ENCODE data around the gene DPF3. TPM values are rescaled to one million over a fixed set of nuclear protein-coding genes. Genes with fewer than 3 reads are reported as not detected.

DPF3 gene
- total RNA-seq, 4 donors from 2014 or later: 0.19 to 3.8 (median 0.58) TPM

DNA sequence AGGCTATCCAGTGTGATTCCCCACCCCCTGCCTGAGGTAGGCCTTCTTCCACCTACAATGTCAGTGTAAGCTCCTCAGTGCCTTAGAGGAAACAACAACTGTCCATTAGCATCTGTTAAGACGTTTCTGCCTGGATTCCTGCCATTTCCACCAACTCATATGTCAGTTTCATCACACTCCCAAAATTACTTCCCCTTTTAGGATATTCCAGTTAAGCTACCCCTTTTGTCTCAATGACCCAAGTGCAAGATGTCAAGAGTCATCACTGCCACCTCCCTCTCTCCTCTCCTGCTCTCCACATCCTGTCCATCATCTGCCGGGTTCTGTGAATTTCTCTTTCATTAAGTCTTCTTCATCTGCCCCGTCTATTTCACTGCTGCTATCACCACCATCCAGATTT is 189.4 kb downstream of the DPF3 start:
- TF ChIP-seq, protein P1, sequence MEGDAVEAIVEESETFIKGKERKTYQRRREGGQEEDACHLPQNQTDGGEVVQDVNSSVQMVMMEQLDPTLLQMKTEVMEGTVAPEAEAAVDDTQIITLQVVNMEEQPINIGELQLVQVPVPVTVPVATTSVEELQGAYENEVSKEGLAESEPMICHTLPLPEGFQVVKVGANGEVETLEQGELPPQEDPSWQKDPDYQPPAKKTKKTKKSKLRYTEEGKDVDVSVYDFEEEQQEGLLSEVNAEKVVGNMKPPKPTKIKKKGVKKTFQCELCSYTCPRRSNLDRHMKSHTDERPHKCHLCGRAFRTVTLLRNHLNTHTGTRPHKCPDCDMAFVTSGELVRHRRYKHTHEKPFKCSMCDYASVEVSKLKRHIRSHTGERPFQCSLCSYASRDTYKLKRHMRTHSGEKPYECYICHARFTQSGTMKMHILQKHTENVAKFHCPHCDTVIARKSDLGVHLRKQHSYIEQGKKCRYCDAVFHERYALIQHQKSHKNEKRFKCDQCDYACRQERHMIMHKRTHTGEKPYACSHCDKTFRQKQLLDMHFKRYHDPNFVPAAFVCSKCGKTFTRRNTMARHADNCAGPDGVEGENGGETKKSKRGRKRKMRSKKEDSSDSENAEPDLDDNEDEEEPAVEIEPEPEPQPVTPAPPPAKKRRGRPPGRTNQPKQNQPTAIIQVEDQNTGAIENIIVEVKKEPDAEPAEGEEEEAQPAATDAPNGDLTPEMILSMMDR (IDR thresholded peaks at IDR 0.05): no peak
- DNase-seq (ENCODE audit: low spot score) (no peak), ATAC-seq (ENCODE audit: low FRiP score) (no peak)

DNA sequence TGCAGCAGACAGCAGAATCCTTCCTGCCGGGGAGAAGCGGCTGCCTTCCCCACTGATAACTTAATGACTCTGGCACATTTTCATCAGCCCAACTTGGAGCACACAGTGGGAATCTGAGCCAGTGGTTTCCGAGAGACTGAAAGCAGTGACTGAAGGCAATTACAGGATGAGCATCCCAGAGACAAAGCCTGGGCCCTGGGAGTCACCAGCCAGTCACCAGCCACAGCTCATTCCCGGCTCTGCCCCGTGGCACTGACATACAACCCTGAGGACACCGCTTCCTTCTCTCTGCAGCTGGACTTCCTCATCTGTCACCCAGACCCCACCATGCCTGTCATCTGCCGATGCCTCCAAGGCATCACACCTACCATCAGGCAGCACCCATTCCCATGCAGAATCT is 192.3 kb downstream of the DPF3 start:
- ATAC-seq (ENCODE audit: low FRiP score) (no peak), DNase-seq (ENCODE audit: low spot score) (no peak)
- TF ChIP-seq, protein P1 (IDR thresholded peaks at IDR 0.05): no peak

DNA sequence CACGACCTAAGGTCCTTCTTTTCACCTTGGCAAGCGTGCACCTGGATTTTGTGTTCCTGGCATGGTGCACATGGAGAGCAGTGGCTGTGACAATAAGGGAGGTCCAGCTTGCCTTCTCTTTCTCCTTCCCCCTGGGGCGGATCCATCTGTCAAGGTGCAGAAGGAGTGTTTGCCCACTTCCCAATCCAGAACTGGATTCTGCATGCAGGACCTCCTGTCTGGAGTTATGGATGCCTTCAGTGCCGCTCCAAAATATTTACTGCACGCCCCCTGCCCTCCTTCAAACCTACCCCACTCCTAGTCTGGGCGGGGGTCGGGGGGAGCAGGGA is 192.7 kb downstream of the DPF3 start:
- no peak for ATAC-seq (ENCODE audit: low FRiP score)
- TF ChIP-seq, protein P1 (IDR thresholded peaks at IDR 0.05): no peak

DNA sequence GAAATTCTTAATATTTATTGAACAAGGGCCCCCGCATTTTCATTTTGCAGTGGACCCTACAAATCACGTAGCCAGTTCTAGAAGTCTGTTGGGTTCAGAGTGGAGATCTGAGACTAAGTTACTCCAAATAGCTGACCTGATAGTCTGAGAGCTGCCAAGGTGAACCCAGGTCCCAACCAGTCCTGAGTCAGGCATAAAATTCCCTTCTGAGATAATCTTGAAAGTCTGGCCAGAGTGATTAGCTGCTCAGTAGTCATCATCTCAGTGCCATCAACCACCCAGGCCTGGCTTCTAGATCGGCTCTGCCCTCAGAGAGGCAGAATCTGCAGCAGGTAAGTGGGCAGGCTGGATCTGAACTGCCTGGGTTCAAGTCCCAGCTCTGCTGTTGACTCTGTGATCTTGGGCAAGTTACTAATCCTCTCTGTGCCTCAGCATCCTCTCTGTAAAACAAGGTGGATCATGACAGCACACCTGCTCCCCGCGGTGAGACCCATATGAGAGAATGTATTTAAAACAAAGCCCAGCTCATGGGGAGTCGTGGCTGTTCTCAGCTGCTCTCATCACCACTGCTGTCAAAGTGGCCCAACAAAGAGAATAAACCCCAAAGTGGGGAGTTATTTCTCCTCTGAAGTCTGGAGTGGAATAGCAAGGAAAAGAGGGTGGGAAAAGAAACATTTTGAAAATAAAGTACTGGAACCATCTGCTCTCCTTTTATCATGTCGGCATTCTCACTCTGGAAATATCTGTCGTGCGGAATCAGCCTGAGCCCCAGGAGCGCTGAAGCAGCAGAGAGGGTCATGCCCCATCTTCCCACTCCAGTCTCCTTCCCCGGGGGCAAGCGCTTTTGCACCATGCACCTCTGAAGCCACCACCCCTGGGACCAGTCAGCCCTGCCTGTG is 193.3 kb downstream of the DPF3 start:
- ATAC-seq (ENCODE audit: low FRiP score): no peak
- no peak for DNase-seq (ENCODE audit: low spot score)
- TF ChIP-seq, protein P1 (IDR thresholded peaks at IDR 0.05): no peak

More for the DNA sequence above, 192.7 kb downstream of the DPF3 start:
- DNase-seq (ENCODE audit: low spot score): no peak

DNA sequence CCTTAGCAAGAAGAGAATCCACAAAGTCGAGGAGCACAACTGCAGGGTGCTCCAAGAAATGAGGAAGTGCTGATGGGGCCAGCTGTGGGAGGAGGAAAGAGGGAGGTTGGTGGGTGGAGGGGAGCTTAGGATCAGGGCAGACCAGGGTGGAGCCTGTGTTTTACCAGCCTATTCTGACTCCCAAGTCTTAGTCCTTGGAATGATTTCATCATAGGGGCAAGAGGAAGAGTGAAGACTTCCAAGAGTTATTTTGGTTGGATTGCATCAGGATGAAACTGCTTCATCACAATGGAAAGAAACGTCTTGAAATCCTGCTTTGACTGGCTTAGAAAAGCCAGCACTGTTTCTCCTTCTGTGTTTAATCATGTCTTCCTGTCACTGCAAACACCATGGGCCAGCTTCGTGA is 194.0 kb downstream of the DPF3 start:
- DNase-seq (ENCODE audit: low spot score) (no peak), ATAC-seq (ENCODE audit: low FRiP score) (peak; percentile 66)
- TF ChIP-seq, protein P1 (IDR thresholded peaks at IDR 0.05): no peak

DNA sequence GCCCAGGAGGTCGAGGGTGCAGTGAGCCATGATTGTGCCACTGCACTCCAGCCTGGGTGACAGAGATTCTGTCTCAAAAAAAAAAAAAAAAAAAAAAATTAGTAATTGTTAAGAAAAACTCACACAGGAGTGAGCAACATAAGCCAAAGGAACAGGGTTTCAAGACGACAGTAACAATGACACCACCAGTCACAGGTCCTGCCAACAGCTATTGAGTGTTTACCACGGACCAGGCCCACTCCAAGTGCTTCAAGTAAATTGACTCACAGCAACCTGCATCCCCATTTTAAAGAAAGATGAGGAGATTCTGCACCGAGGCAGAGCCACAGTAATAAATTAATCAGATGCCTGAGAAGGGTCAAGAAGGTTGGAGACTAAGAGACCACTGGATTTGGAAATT is 194.5 kb downstream of the DPF3 start:
- ATAC-seq (ENCODE audit: low FRiP score): no peak
- TF ChIP-seq, protein P1 (IDR thresholded peaks at IDR 0.05): no peak
- no peak for DNase-seq (ENCODE audit: low spot score)

DNA sequence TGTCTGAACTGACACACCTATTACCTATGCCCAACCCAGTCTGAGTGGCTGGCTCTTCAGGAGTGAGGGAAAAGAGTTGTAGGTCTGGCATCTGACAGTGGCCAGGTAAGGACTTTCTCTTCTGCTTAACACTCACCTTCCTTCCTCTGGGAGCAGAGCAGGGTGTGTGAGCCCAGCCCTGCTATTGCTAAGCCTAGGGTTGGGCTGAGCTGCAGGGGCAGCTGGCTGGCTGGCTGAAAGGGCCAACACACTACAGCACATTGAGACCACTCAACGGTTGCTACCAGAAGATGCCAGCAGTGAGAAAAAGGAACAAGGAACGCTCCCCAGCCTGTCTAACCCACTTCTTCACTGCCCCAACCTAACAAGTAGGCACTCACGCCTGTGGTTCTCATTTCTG is 201.2 kb downstream of the DPF3 start:
- DNase-seq (ENCODE audit: low spot score): no peak
- ATAC-seq (ENCODE audit: low FRiP score): no peak

More for the DNA sequence above, 201.2 kb downstream of the DPF3 start:
- TF ChIP-seq, protein P1 (IDR thresholded peaks at IDR 0.05): no peak
